Subcutaneous abdominal adipose tissue (tissue), 5 donors: ENCODE data around the gene NIPSNAP2.
"Not testable (repeated sequence)": the region's sequence is repeated elsewhere in the genome, so short reads cannot be mapped to it uniquely, and the experiment has no call there.

ENCODE experiments used
- H3K27ac ChIP-seq: one replicate; pipeline ENCODE4 v1.7.0; 2013; ENCODE audit warnings: low read depth, mild to moderate bottlenecking, inconsistent platforms, low read length, moderate library complexity
- H3K27me3 ChIP-seq, 5 donors: one replicate each; pipeline ENCODE4 v1.7.0; 2013; ENCODE audit warnings: low read length in 5 of 5, inconsistent platforms in 1 of 5; ENCODE audit not compliant: control insufficient read depth in 5 of 5, insufficient read depth in 4 of 5
- H3K36me3 ChIP-seq, 5 donors: one replicate each; pipeline ENCODE4 v1.7.0; 2013; ENCODE audit warnings: low read length in 5 of 5; ENCODE audit not compliant: control insufficient read depth in 5 of 5, insufficient read depth in 5 of 5
- H3K4me1 ChIP-seq, 5 donors: one replicate each; pipeline ENCODE4 v1.7.0; 2013; ENCODE audit warnings: low read length in 5 of 5, mild to moderate bottlenecking in 3 of 5, moderate library complexity in 1 of 5; ENCODE audit not compliant: control insufficient read depth in 5 of 5, insufficient read depth in 5 of 5
- H3K4me3 ChIP-seq, 5 donors: one replicate each; pipeline ENCODE4 v1.7.0; 2013; ENCODE audit warnings: low read length in 5 of 5, low read depth in 1 of 5
- H3K9ac ChIP-seq, 5 donors: one replicate each; pipeline ENCODE4 v1.7.0; 2013; ENCODE audit warnings: low read length in 5 of 5, mild to moderate bottlenecking in 4 of 5, moderate library complexity in 3 of 5
- H3K9me3 ChIP-seq, 5 donors: one replicate each; pipeline ENCODE4 v1.7.0; 2013; ENCODE audit warnings: low read length in 5 of 5; ENCODE audit not compliant: control insufficient read depth in 5 of 5
- donor health status: healthy.
- donor health status: healthy.
- donor health status: healthy.
- donor health status: healthy.
- donor health status: healthy.

Gene NIPSNAP2

DNA sequence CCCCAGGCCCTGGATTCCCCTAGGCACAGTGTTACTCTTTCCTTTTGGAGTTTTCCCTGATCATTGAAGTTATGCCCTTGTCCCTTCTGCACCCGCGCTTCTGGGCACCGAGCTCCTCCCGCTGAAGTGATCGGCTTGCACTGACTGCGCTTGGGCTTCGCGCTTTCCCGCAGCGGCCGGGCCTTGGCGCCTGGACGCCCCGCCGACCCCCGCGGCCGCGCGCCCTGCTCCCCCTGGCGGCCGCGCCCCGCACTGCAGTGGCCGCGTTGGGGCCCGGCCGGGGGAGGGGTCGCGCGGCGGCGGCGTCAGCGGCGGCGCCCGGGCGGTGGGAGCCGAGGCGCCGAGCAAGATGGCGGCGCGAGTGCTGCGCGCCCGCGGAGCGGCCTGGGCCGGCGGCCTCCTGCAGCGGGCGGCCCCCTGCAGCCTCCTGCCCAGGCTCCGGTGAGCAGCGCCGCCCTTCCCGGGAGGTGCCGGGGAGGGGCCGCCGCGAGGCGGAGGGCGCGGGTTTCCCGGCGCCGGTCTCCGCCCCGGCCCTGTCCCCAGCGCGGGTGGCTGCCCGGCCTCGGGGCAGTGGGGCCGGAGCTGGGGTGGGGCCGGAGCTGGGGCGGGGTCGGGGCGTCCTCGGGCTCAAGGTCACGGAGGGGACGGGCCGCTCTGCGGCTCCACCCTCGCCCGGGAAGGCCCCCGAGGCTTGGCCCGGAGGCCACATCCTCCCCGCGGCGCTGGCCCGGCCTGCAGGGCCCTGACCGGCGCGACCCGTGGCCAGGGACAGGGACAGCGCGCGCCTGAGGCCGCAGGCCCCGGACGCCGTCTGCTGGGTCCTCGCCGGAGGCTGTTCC is at the start of gene NIPSNAP2:
Gene NIPSNAP2 (plus strand): TSS at position 325 of the 839 bp plus-strand sequence. CDS start 25 bp downstream, at position 350.
- H3K4me1 ChIP-seq, result peaks cover 1 to 29% (median 21%) of the 10 kb centered on the region in 5 donors
- H3K9me3 ChIP-seq, result no peaks in the 10 kb centered on the region
- H3K9ac ChIP-seq, result peak within 1 kb of the TSS; percentile 84 to 96 (median 91)
- peak within 1 kb of the TSS; percentile 61 to 83 (median 74) for H3K4me3 ChIP-seq
- H3K27ac ChIP-seq, result peak within 1 kb of the TSS; percentile 87
- H3K36me3 ChIP-seq, result peaks cover 0 to 10% (median 4%) of the 10 kb centered on the region in 5 donors
- no peaks in the 10 kb centered on the region for H3K27me3 ChIP-seq

DNA sequence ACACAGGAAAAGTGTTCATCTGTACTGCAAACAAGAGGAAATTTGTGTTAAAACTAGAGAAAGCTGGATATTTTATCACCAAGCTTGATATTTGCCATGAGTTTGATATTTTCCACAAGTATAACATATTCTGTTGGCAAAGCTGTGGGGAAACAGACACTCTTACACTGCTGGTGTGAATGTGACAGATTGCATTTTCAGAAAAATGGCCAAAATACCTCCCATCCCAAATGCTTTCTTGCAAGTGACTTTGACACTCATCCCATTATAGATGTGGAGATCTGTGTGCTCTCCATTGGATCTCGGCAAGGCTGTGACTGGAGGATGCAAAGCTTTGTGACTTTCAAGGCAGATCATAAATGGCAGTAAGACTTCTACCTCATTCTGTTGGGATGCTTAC is 46.6 kb upstream of the NIPSNAP2 start:
- no peaks in the 10 kb centered on the region for H3K9me3 ChIP-seq
- H3K36me3 ChIP-seq, result peaks cover 5 to 13% (median 12%) of the 10 kb centered on the region in 5 donors
- H3K27me3 ChIP-seq, result no peaks in the 10 kb centered on the region
- no peak overlapping the region for H3K9ac ChIP-seq
- H3K4me3 ChIP-seq, result no peak overlapping the region
- H3K27ac ChIP-seq, result no peak overlapping the region
- H3K4me1 ChIP-seq, result no peaks in the 10 kb centered on the region

DNA sequence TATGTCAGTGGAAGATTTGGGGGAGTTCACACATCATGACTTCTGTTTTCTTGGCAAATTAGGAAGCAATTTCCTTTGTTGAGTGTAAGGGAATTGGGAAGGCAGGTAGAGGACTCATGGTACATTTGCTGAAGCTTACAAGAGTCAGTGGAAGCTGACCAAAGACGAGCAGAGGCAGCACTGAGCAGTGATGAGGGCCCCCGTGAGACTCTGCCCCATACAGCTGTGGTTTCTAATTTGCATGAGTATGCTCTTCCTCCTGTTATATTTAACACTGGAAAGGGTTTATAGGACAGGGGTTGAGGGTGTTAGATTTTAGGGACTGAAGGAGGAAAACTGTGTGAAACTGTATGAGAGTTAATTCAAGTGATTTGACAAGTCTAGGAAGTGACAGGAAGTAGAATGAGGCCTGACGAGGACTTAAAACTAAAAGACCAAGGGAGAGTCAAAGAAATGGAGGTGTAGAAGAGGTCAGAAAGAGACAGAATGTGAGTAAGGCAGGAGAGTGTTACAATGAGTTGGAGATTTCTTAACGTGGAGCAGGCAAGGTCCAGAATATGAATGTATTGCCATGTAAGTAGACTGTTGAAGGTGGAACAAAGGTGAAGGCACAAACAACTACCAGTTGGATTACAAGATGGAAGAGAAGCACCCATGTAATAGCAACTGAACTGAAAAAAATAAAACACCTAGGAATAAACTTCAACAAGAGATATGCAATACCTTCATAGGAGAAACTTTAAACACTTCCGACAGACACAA is 36.2 kb upstream of the NIPSNAP2 start:
- Histone ChIP-seq H3K4me1 (no peaks in the 10 kb centered on the region), H3K4me3 (no peak overlapping the region), H3K9ac (no peak overlapping the region), H3K9me3 (peaks cover 0 to 15% (median 8%) of the 10 kb centered on the region in 5 donors), H3K27ac (no peak overlapping the region), H3K36me3 (peaks cover 8 to 17% (median 12%) of the 10 kb centered on the region in 5 donors), H3K27me3 (no peaks in the 10 kb centered on the region)

DNA sequence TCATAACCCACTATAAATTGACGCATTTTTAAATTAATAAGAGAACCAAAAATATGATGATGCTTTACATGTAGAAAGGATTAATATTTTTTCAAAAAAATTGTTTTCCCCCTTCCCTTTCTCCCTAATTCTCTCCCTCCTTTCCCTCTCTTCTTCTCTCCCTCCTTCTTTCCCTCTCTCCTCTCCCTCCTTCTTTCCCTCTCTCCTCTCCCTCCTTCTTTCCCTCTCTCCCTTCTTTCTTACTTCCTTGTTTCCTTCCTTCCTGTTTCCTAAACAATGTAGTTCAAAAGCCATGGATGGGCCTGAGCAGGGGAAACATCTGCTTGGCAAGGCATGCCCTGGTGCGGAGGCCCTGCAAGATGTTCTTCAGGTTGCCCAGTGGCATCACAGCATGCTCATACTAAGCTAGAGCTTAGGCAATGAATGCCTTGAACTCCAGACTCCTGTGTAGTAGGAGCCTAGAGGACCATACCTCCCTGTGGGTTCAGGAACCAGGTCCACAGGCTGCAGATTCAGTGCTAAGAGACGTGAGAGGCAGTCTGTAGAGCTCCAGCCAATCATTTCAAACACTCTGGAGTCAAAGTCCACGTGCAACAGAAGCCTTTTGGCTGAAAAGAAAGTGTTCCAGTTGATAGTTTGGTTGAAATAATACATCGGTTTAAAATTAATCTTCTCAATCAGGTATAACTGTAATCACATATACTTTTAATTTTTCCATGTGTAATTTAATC is 32.8 kb upstream of the NIPSNAP2 start:
- peaks cover 0 to 7% (median 2%) of the 10 kb centered on the region in 5 donors for H3K36me3 ChIP-seq
- no peak overlapping the region for H3K9ac ChIP-seq
- H3K4me1 ChIP-seq, result no peaks in the 10 kb centered on the region
- H3K4me3 ChIP-seq, result no peak overlapping the region
- peaks cover 0 to 28% (median 23%) of the 10 kb centered on the region in 5 donors for H3K9me3 ChIP-seq
- no peak overlapping the region for H3K27ac ChIP-seq
- no peaks in the 10 kb centered on the region for H3K27me3 ChIP-seq

DNA sequence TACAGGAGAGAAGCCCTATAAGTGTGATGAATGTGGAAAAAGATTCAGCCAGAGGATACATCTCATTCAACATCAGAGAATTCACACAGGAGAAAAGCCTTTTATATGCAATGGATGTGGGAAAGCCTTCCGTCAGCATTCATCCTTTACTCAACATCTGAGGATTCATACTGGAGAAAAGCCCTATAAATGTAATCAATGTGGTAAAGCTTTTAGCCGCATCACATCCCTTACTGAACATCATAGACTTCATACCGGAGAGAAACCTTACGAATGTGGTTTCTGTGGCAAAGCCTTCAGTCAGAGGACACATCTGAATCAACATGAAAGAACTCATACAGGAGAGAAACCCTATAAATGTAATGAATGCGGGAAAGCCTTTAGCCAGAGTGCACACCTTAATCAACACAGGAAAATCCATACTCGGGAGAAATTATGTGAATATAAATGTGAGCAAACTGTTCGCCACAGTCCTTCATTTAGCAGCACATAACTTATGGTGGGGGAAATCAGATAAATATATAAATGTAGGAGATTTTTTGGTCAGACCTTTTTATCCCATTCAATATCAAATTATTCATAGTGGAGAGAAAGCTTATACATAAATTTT is 24.8 kb upstream of the NIPSNAP2 start:
- Histone ChIP-seq H3K9ac (no peak overlapping the region), H3K4me3 (peak overlapping the region in 2 of 5 donors; percentile 3 to 41), H3K27me3 (no peaks in the 10 kb centered on the region), H3K4me1 (no peaks in the 10 kb centered on the region), H3K36me3 (peaks cover 0 to 12% (median 0%) of the 10 kb centered on the region in 5 donors), H3K27ac (no peak overlapping the region), H3K9me3 (peaks cover 14 to 53% (median 44%) of the 10 kb centered on the region in 5 donors)

DNA sequence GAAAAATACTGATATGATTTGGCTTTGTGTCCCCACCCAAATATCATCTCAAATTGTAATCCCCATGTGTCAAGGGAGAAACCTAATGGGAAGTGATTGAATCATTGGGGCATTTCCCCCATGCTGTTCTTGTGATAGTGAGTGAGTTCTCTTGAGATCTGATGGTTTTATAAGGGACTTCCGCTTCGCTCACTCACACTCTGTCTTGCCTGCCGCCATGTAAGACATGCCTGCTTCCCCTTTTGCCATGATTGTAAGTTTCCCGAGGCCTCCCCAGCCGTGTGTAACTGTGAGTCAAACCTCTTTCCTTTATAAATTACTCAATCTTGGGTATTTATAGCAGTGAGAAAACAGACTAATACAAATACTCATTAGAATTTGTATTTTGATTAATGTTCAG is 17.8 kb upstream of the NIPSNAP2 start:
- H3K27me3 ChIP-seq, result no peaks in the 10 kb centered on the region

DNA sequence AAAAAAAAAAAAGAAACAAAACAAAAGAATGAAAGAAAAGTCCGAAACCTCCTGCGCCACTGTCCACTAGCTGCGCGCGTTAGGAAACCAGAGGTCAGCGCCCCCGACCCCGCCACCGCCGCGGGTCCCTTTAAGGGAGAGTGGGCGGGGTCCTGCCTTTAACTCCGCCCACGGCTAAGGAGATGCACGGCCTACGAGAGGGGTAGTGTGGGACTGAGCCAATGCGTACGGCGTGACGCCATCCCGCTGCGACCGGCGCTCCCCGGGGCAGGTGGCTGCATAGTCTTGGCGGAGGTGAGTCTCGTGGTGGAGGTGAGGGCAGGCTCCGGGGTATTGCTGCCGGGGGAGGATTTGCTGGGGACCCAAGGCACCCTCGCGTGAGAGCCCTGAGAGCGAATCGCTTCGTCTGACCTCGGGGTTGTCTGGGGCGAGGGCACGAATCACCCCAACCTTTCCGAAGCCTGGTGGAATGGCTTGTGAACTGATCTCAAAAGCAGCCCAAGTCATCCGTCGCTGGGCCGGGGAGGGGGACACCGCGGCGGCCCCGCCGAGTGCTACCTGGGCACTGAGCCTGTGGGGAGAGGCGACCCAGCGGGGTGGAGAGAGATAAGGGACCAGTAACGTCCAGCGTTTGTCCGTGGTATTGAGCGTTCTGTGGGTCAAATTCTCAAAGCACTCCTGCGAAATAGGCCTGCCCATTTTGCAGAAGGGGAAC is 12.6 kb upstream of the NIPSNAP2 start, which contains the start of gene MRPS17:
Gene MRPS17 (plus strand): TSS at position 241 of the 715 bp plus-strand sequence. CDS start 1,319 bp downstream, outside the sequence.
- Histone ChIP-seq H3K9ac (peak within 1 kb of the TSS; percentile 87 to 98 (median 96)), H3K27ac (peak within 1 kb of the TSS; percentile 81), H3K36me3 (peaks cover 6 to 26% (median 15%) of the 10 kb centered on the region in 5 donors), H3K4me3 (peak within 1 kb of the TSS; percentile 88 to 96 (median 96)), H3K4me1 (peaks cover 3 to 9% (median 7%) of the 10 kb centered on the region in 5 donors), H3K27me3 (no peaks in the 10 kb centered on the region), H3K9me3 (no peaks in the 10 kb centered on the region)

More for the DNA sequence above, 17.8 kb upstream of the NIPSNAP2 start:
- Histone ChIP-seq H3K9me3 (peaks cover 0 to 20% (median 4%) of the 10 kb centered on the region in 5 donors), H3K27ac (no peak overlapping the region), H3K36me3 (no peaks in the 10 kb centered on the region), H3K4me1 (no peaks in the 10 kb centered on the region), H3K9ac (no peak overlapping the region), H3K4me3 (no peak overlapping the region)

DNA sequence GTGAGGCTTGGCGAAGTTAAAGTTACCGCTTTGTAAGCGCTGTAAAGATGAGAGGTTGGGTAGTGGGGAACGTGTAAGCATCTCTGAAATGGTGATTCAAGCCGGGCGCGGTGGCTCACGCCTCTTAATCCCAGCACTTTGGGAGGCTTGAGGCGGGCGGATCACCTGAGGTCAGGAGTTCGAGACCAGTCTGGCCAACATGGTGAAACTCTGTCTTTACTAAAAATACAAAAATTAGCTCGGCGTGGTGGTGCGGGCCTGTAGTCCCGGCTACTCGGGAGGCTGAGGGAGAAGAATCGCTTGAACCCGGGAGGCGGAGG is 12.1 kb upstream of the NIPSNAP2 start:
- Histone ChIP-seq H3K4me3 (peak overlapping the region; percentile 88 to 96 (median 96)), H3K9ac (peak overlapping the region; percentile 87 to 98 (median 96)), H3K27ac (peak overlapping the region; percentile 81), H3K36me3 (peaks cover 6 to 26% (median 15%) of the 10 kb centered on the region in 5 donors)
- H3K27me3 ChIP-seq, H3K4me1 ChIP-seq, H3K9me3 ChIP-seq: not testable (repeated sequence)
